HepG2 (cell line): Measurements from ENCODE around the gene IFIT2. TPM values are rescaled to one million over a fixed set of nuclear protein-coding genes. Genes with fewer than 3 reads are reported as not detected.

ENCODE experiments used
- ARID5B ChIP-seq: IDR thresholded peaks from 2 replicates; pipeline ENCODE4 v1.4.0; 2020; ENCODE audit warnings: mild to moderate bottlenecking, missing genetic modification reagents
- CREBL2 ChIP-seq: sonication (generic); formaldehyde crosslinking; IDR thresholded peaks from 2 replicates; pipeline ENCODE4 v1.8.1; 2023; ENCODE audit warnings: missing genetic modification reagents, mild to moderate bottlenecking, borderline replicate concordance
- GMEB1 ChIP-seq: sonication (generic); formaldehyde crosslinking; IDR thresholded peaks from 2 replicates; pipeline ENCODE4 v1.5.1; 2020; ENCODE audit warnings: missing genetic modification reagents, mild to moderate bottlenecking, borderline replicate concordance
- HIVEP1 ChIP-seq: sonication (generic); formaldehyde crosslinking; IDR thresholded peaks from 2 replicates; pipeline ENCODE4 v1.4.0; 2020; ENCODE audit warnings: mild to moderate bottlenecking, missing genetic modification reagents
- HNRNPLL ChIP-seq: fragments of 200-400 bp; formaldehyde crosslinking; IDR thresholded peaks from 2 replicates; pipeline ENCODE4 v1.6.1; 2017; ENCODE audit warnings: mild to moderate bottlenecking, low read depth, low read length; ENCODE audit not compliant: poor library complexity, severe bottlenecking
- MED8 ChIP-seq: sonication (generic); formaldehyde crosslinking; IDR thresholded peaks from 2 replicates; pipeline ENCODE4 v1.8.1; 2023; ENCODE audit warnings: mild to moderate bottlenecking, missing genetic modification reagents; ENCODE audit not compliant: insufficient replicate concordance
- MIXL1 ChIP-seq: IDR thresholded peaks from 2 replicates; pipeline ENCODE4 v1.6.1; 2016
- NFATC3 ChIP-seq: sonication (generic); formaldehyde crosslinking; IDR thresholded peaks from 2 replicates; pipeline ENCODE4 v1.5.1; 2020; ENCODE audit warnings: mild to moderate bottlenecking, missing genetic modification reagents
- NR2F1 ChIP-seq, 2 experiments: fragments of 450-650 bp in 1 of 2; formaldehyde crosslinking in 1 of 2; IDR thresholded peaks; 2 replicates each; pipeline versions ENCODE4 v1.5.0 to v1.6.1; 2016 to 2020; ENCODE audit warnings: mild to moderate bottlenecking in 1 of 2, missing compliant biosample characterization in 1 of 2, missing genetic modification reagents in 1 of 2, moderate library complexity in 1 of 2
- RCOR2 ChIP-seq: IDR thresholded peaks from 2 replicates; pipeline ENCODE4 v1.6.1; 2016; ENCODE audit warnings: missing biosample characterization, missing genetic modification reagents
- SMYD3 ChIP-seq: sonication (generic); formaldehyde crosslinking; IDR thresholded peaks from 2 replicates; pipeline ENCODE4 v1.8.1; 2023; ENCODE audit warnings: mild to moderate bottlenecking, missing genetic modification reagents
- SOX6 ChIP-seq, 2 experiments: fragments of 450-650 bp in 1 of 2; sonication (generic) in 1 of 2; formaldehyde crosslinking in 1 of 2; IDR thresholded peaks; 2 replicates each; pipeline versions ENCODE4 v1.4.0 to v1.6.1; 2017 to 2020; ENCODE audit warnings: antibody characterized with exemption in 1 of 2, mild to moderate bottlenecking in 1 of 2, missing genetic modification reagents in 1 of 2
- ZMYM4 ChIP-seq: sonication (generic); formaldehyde crosslinking; IDR thresholded peaks from 2 replicates; pipeline ENCODE4 v1.8.1; 2023; ENCODE audit warnings: mild to moderate bottlenecking, missing genetic modification reagents
- ZNF20 ChIP-seq: sonication (generic); formaldehyde crosslinking; IDR thresholded peaks from 2 replicates; pipeline ENCODE4 v1.4.0; 2020; ENCODE audit warnings: mild to moderate bottlenecking, moderate library complexity, missing genetic modification reagents
- ZNF234 ChIP-seq: sonication (generic); formaldehyde crosslinking; conservative IDR thresholded peaks from 2 replicates; pipeline ENCODE4 v1.5.1; 2020; ENCODE audit warnings: mild to moderate bottlenecking, missing genetic modification reagents
- ZNF280B ChIP-seq: sonication (generic); formaldehyde crosslinking; IDR thresholded peaks from 2 replicates; pipeline ENCODE4 v1.5.0; 2020; ENCODE audit warnings: missing genetic modification reagents, mild to moderate bottlenecking, borderline replicate concordance
- ZNF337 ChIP-seq: sonication (generic); formaldehyde crosslinking; IDR thresholded peaks from 2 replicates; pipeline ENCODE4 v1.5.1; 2020; ENCODE audit warnings: missing genetic modification reagents, low read depth, mild to moderate bottlenecking, borderline replicate concordance
- ZNF382 ChIP-seq: sonication (generic); formaldehyde crosslinking; IDR thresholded peaks from 2 replicates; pipeline ENCODE4 v1.5.0; 2020; ENCODE audit warnings: missing genetic modification reagents, mild to moderate bottlenecking, borderline replicate concordance
- ZNF556 ChIP-seq: sonication (generic); formaldehyde crosslinking; IDR thresholded peaks from 2 replicates; pipeline ENCODE4 v1.4.0; 2020; ENCODE audit warnings: mild to moderate bottlenecking, missing genetic modification reagents, borderline replicate concordance
- polyA plus RNA-seq, 8 experiments: library from polyadenylated mRNA; depleted of rRNA in 3 of 8; stranded (reverse) in 7 of 8; unstranded in 1 of 8; fragments of >200 nt; fragmentation: Illumina TruSeq in 4 of 8; extraction: Trizol in 4 of 8; gene quantifications; 2 replicates each; pipeline versions ENCODE4 v1.2.1 to v1.2.3, GENCODE V29; 2011 to 2016; ENCODE audit warnings: low read depth in 4 of 8, missing spikeins in 1 of 8, mixed read lengths in 1 of 8; ENCODE audit not compliant: insufficient read depth in 1 of 8
- total RNA-seq, 5 experiments: library from RNA; depleted of rRNA; stranded (reverse); fragments of >200 nt; fragmentation: Illumina TruSeq; extraction: Trizol; gene quantifications; 2 replicates each; pipeline ENCODE4 v1.2.3, GENCODE V29; 2016; ENCODE audit warnings: low read depth in 1 of 5

IFIT2 gene
- total and polyA plus RNA-seq, 2 of the 13 experiments (the other 11 are each of a cell fraction or from before 2014, with no cell fraction given) = 0.04 to 0.15 TPM

GRCh38 chr10:89332123-89332633 lies 30.3 kb downstream of the IFIT2 start (continued):
- TF ChIP-seq ARID5B (CRISPR knock-in tag) = peak; percentile 66
- TF ChIP-seq HNRNPLL = no peak
- peak; percentile 53; the same call in 1 of the 2 replicates for TF ChIP-seq GMEB1 (CRISPR knock-in tag)
- TF ChIP-seq ZNF234 (CRISPR knock-in tag) = no peak
- no peak for TF ChIP-seq ZNF20
- peak; percentile 60 for TF ChIP-seq ZMYM4 (CRISPR knock-in tag)
- TF ChIP-seq NFATC3 = no peak
- no peak for TF ChIP-seq ZNF337 (CRISPR knock-in tag)
- no peak for TF ChIP-seq SOX6 (IDR thresholded peaks at IDR 0.05)
- peak; percentile 58 for TF ChIP-seq SOX6 (CRISPR knock-in tag; IDR thresholded peaks at IDR 0.05)
- no peak for TF ChIP-seq ZNF556 (CRISPR knock-in tag)
- peak; percentile 76 for TF ChIP-seq RCOR2
- no peak for TF ChIP-seq MED8 (CRISPR knock-in tag)
- no peak for TF ChIP-seq HIVEP1 (CRISPR knock-in tag)
- no peak for TF ChIP-seq ZNF382 (CRISPR knock-in tag)
- TF ChIP-seq ZNF280B = no peak
- peak; percentile 24; the same call in 1 of the 2 replicates for TF ChIP-seq MIXL1 (CRISPR knock-in tag)
- TF ChIP-seq CREBL2 (CRISPR knock-in tag) = no peak
- TF ChIP-seq NR2F1 (CRISPR knock-in tag; IDR thresholded peaks at IDR 0.05) = peak in 1 of 2 experiments; percentile 80; a peak in 3 of 4 replicates
- TF ChIP-seq SMYD3 (CRISPR knock-in tag) = no peak
